ENCODE measurements around the gene ZNF154.
"Not testable (repeated sequence)": the region's sequence is repeated elsewhere in the genome, so short reads cannot be mapped to it uniquely, and the experiment has no call there.

The ZNF154 gene

DNA sequence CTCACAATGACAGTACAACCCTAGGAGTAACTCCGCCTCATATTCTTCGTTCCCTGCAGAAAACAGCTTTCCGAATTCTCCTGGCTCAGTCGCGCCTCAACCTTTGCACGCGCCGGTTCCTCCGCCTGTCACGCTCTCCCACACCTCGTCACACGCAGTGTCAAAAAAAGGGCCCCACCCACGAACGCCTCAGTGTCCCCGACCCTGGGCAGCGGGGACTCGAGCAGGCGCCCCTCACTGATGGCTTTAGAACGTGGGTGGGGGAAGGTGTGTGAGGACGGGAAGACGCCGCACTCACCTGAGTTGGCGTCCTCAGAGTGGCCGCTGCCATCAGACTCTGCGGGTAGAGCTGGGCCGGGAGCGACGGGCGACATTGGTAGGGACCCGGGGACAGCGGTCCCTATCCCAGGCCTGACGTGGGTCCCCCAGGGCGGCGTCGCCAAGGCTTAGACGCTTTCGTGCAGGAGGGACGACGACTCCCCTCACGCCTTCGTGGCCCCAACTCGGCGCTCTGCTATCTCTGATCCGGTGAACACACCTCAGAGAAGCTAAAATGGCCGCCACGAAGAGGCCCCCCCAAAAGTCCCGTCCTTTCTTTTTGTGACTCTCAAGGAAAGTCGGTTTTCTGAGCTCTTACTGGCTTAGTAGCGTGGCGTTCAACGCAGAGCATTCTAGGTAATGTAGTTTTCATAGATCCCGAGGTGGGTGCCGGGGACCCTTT is at the start of gene ZNF154:
Gene ZNF154, minus strand, starts transcription at position 564 of the 721 bp plus-strand sequence. Its CDS starts 233 bp downstream, at position 331.
- peak; percentile 19 to 21 for DNase-seq

DNA sequence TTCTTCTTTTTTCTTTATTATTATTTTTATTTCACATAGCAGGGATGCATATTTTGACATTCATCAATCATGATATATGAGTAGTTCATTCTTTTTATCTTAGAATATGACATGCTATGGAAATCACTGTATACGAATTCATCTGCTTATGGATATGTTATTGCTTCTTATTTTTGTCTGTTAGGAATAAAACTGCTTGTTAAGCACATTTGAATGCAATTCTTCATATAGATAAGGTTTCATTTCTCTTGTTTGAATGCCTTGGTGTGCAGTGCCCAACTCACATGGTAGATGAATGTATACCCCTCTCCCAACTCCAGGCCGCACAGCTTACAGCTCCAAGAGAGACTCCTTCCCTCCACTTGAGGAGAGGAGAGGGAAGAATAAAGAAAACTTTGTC is 48.9 kb upstream of the ZNF154 start:
- DNase-seq = no peak

DNA sequence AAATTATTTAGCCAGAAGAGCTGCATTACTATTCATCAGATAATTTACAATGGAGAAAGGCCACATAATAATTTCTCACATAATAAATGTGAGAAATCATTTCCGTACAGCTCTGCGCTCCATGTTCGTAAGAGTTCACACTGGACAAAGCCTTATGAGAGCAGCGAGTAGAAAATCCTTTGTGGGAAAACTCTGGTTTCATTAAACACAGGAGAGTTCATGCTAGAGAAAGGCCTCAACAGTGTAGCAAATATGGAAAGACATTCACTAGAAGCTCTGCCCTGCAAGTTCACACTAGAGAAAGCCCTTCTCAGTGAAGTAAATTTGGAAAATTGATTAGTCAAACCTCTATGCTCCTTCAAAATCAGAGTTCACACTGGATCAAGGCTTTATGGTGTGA is 46.0 kb upstream of the ZNF154 start:
- no peak for DNase-seq

DNA sequence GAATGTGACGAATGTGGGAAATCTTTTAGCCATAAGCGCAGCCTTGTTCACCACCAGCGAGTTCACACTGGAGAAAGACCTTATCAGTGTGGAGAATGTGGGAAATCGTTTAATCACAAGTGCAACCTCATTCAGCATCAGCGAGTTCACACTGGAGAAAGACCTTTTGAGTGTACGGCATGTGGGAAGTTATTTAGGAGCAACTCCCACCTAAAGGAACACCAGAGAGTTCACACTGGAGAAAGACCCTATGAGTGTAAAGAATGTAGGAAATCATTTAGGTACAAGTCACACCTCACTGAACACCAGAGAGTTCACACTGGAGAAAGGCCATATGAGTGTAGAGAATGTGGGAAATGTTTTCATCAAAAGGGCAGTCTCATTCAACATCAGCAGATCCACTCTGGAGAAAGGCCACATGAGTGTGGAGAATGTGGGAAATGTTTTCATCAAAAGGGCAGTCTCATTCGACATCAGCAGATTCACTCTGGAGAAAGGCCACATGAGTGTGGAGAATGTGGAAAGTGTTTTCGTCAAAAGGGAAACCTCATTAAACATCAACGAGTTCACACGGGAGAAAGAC is 45.2 kb upstream of the ZNF154 start:
- DNase-seq = no peak

DNA sequence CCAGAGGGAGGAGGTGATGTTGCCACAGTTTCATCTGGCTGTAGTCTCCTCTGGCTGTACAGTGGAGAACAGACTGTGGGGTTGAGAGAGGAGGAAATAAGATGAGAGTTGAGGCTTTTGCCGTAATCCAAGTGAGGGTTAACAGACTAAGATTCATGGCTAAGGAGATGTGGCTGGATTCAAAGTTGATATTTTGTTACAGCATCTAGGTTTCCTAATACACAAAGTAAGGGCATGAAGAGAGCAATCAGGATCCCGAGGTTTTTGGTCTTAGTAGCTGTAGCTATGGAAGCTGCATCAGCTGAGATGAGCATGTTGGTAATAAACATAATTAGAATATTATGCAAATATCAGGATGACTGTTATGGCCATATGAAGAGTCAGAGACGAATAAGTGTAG is 39.0 kb upstream of the ZNF154 start:
- DNase-seq = no peak

DNA sequence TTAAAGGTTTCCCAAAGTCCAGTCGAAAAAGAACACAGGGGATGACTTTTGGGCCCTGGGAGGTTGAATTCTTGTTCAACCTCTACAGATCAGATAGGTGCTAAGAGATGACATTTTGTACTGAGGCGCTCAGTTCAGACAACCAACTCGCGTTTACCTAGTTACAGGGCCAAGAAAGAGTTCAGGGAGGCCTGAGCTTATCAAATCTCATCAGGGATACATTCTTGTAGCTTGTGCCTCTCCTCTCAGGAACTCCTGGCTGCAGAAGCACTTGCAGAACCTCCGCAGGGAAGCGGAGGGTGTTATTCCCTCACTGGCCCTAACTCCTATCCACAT is 38.4 kb upstream of the ZNF154 start:
- DNase-seq = no peak

DNA sequence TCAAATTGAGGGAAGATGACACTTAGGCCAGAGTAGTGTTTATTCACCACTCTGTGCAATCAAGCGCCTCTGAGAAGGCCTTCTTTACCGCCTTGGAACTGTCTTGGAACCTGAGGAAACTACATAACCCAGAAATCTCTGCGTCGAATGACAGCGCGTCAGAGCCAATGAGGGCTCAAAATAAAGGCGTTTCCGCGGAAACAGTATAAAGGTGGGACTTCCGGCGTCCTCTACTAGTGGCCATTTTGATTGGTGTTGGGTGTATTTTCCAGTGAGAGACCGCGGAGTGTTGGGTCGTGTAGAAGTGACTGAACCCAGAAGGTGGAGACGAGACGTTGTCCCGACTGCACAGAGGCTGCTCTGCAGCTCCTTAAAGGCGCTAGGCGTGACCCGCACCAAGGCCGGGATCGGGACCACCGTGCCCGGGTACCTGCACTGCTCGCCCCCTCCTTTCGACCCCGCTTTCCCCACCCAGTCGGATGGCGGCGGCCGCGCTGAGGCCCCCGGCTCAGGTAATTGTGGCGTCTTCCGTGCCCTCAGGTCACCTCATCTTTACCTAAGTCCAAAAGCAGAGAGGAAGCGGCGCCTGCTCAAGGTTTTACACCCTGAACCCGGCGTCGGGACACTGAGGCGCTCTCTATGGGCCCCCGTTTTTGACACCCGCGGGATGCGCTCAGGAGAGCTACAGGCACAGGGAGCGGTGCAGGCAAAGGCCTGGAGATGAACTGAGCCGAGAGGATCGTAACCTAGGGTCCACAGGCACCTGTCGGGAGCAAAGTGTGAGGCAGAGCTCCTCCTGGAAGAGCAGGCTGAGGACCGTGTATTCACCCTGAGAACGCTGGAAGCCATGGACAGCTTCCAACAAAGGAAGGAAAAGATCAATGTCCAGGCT is 37.8 kb upstream of the ZNF154 start, which contains the start of gene ZNF776:
Gene ZNF776, plus strand, starts transcription at position 236 of the 892 bp plus-strand sequence. Its CDS starts 244 bp downstream, at position 480.
- DNase-seq = peak; percentile 73 to 79

DNA sequence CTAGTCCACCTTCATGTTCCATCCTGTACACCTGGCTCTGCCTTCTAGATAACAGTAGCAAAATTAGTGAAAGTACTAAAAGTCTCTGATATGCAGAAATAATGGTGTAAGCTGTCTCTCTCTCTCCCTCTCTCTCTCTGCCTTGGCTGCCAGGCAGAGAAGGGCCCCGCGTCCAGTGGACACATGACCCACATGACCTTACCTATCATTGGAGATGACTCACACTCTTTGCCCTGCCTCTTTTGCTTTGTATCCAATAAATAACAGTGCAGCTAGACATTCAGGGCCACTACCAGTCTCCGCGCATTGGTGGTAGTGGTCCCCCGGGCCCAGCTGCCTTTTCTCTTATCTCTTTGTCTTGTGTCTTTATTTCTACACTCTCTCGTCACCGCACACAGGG is 29.8 kb upstream of the ZNF154 start:
- not testable (repeated sequence) for DNase-seq

DNA sequence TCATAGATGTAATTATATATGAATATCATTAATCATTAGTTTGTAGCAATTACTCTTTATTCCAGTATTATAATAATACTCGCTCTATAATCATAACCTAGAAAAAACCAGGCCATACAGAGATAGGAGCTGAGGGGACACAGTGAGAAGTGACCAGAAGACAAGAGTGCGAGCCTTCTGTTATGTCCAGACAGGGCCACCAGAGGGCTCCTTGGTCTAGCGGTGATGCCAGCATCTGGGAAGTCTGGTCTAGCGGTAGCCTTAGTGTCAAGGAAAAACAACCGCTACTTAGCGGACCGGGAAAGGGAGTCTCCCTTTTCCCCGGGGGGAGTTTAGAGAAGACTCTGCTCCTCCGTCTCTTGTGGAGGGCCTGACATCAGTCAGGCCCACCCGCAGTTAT is 29.3 kb upstream of the ZNF154 start:
- peak; percentile 53 to 61 for DNase-seq

DNA sequence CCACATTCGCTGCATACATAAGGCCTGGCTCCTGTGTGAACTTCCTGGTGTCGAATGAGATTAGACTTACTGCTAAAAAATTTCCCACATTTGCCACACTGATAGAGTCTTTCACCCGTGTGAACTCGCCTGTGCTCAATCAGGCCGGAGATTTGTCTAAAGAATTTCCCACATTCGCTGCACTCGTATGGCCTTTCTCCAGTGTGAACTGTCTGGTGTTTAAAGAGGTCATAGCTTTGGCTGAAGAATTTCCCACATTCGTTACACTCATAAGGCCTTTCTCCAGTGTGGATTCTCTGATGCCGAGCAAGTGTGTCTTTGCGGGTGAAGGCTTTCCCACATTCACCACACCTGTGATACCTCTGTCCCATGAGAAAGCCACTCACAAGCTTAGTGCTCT is 11.9 kb upstream of the ZNF154 start:
- DNase-seq = no peak

DNA sequence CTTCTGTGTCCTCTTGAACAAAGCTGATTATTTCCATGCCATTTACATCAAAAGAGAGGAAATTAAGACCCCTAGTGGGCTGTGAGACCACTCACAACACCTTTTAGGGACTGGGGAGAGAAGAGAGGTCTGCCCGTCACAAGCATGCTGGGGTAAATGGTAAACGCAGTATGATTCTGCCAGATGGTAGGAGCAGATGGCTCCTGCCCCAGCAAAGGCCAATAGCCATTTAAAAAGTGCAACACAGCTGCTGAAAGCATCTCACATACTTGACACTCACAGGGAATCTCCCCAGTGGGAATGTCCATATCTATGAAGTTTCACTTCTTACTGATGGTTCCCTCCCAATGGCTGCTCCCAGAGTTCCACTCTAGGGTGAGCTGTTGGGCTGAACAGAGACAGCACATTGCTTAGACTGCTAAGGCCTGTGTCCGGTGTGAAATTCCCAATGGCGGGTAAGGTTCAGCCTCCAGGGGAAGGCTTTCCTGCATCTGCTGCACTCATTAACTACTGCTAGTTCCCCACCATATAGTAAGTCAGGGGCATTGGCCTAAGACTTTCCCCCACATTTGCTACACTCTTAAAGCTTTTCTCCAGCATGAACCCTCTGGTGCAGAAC is 11.0 kb upstream of the ZNF154 start:
- no peak for DNase-seq

DNA sequence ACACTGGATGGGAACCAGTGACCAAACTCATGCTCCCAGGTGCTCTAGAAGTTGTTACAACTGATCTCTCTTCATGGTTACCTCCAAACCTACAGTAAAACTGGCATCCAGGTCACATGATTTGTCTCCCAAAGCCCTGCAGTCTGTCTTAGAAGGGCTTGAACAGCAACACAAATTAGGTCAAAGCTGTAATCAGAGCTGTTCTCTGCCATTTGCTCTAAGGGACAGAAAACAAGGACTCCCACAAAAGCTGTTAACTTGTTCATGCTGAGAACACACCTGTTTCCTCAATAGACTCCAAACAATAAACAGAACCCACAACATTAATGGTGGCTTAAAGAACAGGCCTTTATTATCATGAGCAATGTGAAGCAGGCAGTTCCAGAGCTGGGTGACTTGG is 10.4 kb upstream of the ZNF154 start:
- DNase-seq = no peak

DNA sequence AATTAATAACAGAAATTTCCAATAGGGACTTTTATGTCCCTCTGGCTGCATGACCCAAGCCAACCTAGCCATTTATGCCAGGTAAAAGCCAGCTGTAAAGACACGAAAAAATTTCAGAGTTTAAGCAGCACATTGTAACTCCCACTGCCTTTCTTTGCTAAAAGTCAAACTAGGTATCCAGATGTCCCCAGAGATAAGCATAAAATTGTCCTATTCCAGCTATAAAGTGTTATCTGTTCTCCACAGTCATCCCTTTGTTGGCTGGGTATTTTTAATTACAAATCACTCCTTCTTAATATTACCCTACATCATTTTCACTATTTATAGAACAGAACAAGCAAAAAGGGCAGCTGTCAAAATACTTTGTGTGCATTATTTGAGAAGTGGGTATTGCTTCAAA is 3.2 kb upstream of the ZNF154 start:
- no peak for DNase-seq

DNA sequence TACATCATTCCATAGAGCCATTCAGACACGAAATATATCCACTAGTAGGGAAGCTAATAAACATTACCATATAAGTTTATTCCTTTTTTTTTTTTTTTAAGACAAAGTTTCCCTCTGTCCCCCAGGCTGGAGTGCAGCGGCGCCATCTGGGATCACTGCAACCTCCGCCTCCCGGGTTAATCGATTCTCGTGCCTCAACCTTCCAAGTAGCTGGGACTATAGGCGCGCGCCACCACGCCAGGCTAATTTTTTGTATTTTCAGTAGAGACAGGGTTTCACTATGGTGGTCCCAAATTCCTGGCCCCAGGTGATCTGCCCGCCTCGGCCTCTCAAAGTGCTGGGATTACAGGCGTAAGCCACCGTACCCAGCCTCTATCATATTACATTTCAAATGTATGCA is 612 bp upstream of the ZNF154 start:
- no peak for DNase-seq

DNA sequence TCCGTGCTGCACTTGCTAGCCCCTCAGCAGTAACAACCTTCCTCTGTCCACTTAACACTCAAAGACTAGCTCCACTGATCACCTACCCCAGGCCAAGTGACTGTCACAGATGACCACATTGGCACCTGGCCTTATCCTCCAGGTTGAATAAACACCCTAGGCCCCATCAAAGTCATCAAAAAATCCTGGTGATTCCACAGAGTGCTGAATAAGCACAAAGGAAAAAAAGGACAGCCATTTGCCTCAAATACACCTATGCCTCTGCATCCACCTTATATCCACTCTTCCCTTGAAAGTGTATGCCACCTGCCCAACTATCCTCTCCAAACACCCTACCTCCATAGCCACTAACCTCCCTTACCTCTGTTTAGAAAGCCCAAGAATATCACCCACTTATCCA is 2.7 kb downstream of the ZNF154 start:
- no peak for DNase-seq

DNA sequence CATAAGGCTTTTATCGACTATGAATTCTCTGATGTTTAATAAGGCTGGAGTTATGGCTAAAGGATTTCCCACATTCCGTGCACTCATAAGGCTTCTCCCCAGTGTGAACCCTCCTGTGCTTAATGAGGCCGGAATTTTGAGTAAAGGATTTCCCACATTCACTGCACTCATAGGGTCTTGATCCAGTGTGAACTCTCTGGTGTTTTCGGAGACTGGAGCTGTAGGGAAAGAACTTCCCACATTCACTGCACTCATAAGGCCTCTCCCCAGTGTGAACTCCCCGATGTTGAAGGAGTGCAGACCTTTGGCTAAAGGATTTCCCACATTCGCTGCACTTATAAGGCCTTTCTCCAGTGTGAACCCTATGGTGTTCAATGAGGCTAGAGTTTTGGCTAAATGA is 7.4 kb downstream of the ZNF154 start:
- DNase-seq = no peak

DNA sequence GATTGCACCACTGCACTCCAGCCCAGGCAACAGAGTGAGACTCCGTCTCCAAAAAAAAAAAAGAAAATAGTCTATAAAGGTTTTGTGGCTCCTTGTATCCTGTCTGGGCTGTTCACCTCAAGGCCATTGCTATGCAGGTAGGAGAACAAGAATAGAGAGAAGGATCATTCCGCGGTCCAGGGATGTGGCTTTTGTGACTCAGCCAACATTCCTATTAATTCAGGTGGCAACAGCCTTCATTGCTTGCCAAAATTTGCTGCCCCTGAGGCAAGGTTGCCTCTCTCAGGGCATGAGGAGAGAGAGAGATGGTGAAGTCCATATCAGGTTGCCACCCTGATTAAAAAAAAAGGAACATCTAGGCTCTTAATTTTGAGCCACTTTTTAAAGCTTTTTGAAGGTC is 19.3 kb downstream of the ZNF154 start:
- no peak for DNase-seq

DNA sequence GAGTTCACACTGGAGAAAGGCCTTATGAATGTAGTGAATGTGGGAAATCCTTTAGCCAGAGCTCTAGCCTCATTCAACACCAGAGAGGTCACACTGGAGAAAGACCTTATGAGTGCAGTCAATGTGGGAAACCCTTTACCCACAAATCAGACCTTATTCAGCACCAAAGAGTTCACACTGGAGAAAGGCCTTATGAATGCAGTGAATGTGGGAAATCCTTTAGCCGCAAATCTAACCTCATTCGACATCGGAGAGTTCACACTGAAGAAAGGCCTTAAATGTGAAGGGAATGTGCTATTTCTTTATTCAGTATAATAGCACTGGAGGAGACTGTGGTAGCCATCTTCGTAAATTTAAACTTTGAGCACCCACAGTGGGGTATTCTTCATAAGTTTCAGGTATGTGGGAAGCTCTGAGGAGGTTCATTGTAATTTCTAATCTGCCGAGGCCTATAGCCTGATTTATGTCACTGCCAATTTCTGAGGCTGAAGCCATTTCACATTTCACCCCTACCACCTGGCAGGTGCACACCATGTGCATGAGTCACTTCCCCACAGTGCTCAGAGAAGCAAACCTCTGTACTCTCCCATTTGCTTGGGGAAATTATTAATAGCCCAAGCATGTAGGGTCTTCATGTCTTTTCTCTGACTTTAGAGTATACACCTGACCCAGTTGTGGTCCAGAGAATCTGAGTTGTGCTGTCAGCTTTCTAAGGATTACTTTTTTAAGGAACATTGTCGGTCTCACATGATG is 20.8 kb downstream of the ZNF154 start:
- no peak for DNase-seq

DNA sequence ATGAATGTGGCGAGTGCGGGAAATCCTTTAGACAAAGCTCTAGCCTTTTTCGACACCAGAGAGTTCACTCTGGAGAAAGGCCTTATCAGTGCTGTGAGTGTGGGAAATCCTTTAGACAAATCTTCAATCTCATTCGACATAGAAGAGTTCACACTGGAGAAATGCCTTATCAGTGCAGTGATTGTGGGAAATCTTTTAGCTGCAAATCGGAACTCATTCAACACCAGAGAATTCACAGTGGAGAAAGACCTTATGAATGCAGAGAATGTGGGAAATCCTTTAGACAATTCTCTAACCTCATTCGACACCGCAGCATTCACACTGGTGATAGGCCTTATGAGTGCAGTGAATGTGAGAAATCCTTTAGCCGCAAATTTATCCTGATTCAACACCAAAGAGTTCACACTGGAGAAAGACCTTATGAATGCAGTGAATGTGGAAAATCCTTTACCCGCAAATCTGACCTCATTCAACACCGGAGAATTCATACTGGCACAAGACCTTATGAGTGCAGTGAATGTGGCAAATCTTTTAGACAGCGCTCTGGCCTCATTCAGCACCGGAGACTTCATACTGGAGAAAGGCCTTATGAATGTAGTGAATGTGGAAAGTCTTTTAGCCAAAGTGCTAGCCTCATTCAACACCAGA is 21.5 kb downstream of the ZNF154 start:
- no peak for DNase-seq

DNA sequence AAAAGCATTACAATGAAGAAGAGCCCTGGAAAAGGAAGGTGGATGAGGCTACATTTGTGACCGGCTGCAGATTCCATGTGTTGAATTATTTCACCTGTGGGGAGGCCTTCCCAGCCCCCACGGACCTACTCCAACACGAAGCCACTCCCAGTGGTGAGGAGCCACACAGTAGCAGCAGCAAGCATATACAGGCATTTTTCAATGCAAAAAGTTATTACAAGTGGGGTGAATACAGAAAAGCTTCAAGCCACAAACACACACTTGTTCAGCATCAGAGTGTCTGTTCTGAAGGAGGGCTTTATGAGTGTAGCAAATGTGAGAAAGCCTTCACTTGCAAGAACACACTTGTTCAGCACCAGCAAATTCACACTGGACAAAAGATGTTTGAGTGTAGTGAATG is 22.3 kb downstream of the ZNF154 start:
- DNase-seq = no peak

DNA sequence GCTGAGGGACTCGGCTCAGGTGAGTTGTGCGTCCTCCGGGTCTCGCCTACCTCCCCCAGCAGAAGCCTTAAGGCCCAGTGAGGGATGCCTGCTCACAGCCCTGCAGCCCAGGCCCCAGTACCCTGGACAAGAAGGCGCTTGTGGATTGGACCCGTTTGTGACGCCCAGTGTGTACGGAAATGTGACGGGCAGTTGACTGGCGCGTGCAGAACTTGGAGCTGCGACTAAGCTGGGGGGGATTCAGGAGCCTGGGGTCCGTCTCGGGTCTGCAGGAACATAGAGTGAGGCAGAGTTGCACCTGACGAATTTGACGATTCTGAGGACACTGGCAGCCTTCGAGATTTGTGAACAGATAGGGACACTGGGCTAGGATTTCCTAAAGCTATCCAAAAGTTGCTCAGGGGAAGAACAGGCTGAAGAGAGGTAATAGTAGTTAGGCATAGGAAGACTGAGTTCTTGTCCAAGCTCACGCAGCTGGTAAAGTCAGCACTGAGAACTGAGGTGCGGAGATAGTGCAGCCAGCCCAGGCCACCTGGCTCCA is 26.7 kb downstream of the ZNF154 start:
- no peak for DNase-seq

DNA sequence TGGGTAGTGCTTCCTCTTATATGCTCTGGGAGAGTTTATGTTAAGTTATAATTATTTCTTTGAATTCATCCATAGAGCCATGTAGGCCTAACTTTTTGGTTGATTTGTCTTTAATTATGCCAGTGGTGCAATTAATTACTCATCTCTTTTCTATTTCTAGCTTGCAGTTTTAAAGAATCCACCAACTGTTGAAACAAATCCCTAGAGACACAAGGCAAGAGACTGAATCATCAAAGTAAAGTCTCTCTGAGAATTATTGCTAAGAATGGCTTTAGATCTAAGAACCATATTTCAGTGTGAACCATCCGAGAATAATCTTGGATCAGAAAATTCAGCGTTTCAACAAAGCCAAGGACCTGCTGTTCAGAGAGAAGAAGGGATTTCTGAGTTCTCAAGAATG is 33.1 kb downstream of the ZNF154 start:
- no peak for DNase-seq
